Smooth muscle cell (in vitro differentiated cells): ENCODE data around the gene FSIP1. TPM values are rescaled to one million over a fixed set of nuclear protein-coding genes. Genes with fewer than 3 reads are reported as not detected.

Experiments
- DNase-seq: peaks from one replicate; lab custom pipeline; 2025; ENCODE audit not compliant: unreplicated experiment; lab: John Stamatoyannopoulos, UW
- H2AFZ ChIP-seq: fragments of 200-600 bp; sonication (generic); 2 replicates; pipeline ENCODE4 v1.6.0; 2016; ENCODE audit warnings: antibody characterized with exemption, low read depth, mild to moderate bottlenecking
- H3F3A ChIP-seq: fragments of 200-600 bp; sonication (generic); 2 replicates; pipeline ENCODE4 v1.6.0; 2017; ENCODE audit warnings: antibody characterized with exemption, low read depth
- H3K27ac ChIP-seq: fragments of 200-600 bp; sonication (generic); 2 replicates; pipeline ENCODE4 v1.5.1; 2016; ENCODE audit warnings: low read depth, mild to moderate bottlenecking
- H3K27me3 ChIP-seq: fragments of 200-600 bp; sonication (generic); 2 replicates; pipeline ENCODE4 v1.6.1; 2016; ENCODE audit warnings: low read depth, mild to moderate bottlenecking
- H3K36me3 ChIP-seq: fragments of 200-600 bp; sonication (generic); 2 replicates; pipeline ENCODE4 v1.5.1; 2016; ENCODE audit warnings: low read depth
- H3K4me1 ChIP-seq: fragments of 200-600 bp; sonication (generic); 2 replicates; pipeline ENCODE4 v1.5.1; 2016; ENCODE audit warnings: low read depth
- H3K4me2 ChIP-seq: fragments of 200-600 bp; sonication (generic); 2 replicates; pipeline ENCODE4 v1.6.0; 2016; ENCODE audit warnings: mild to moderate bottlenecking
- H3K4me3 ChIP-seq: fragments of 200-600 bp; sonication (generic); 2 replicates; pipeline ENCODE4 v1.5.1; 2016; ENCODE audit warnings: mild to moderate bottlenecking
- H3K79me2 ChIP-seq: fragments of 200-600 bp; sonication (generic); 2 replicates; pipeline ENCODE4 v1.6.0; 2016; ENCODE audit warnings: low read depth, mild to moderate bottlenecking
- H3K9ac ChIP-seq: fragments of 200-600 bp; sonication (generic); 2 replicates; pipeline ENCODE4 v1.6.0; 2016; ENCODE audit warnings: low read depth
- H3K9me3 ChIP-seq: fragments of 200-600 bp; sonication (generic); replicated peaks from 2 replicates; pipeline ENCODE4 v1.5.1; 2016; ENCODE audit warnings: low read depth
- H4K20me1 ChIP-seq: fragments of 200-600 bp; sonication (generic); 2 replicates; pipeline ENCODE4 v1.6.0; 2016; ENCODE audit warnings: low read depth
- CTCF ChIP-seq: fragments of 200-600 bp; sonication (generic); IDR thresholded peaks from 2 replicates; pipeline ENCODE4 v1.5.1; 2017; ENCODE audit warnings: borderline replicate concordance, mild to moderate bottlenecking, antibody characterized with exemption; ENCODE audit not compliant: insufficient read depth, poor library complexity, severe bottlenecking
- WGBS: methylation state at CpG from one replicate; pipeline ENCODE4 v1.1.7; 2016; ENCODE audit warnings: low lambda C conversion rate; 5-methylcytosine and 5-hydroxymethylcytosine counted together
- polyA plus RNA-seq: library from polyadenylated mRNA; unstranded; fragments of >200 nt; fragmentation: Nextera tagmentation; extraction: Ambion mirVana; gene quantifications from 2 replicates; pipeline ENCODE4 v1.2.1, GENCODE V29; 2016
- total RNA-seq: library from RNA; depleted of rRNA; stranded (reverse); fragments of >200 nt; gene quantifications from 2 replicates; pipeline ENCODE4 v1.2.3, GENCODE V29; 2014

FSIP1 gene
- total and polyA plus RNA-seq, 2 experiments from 2014 or later, result 0.13 to 0.43 TPM

- H3K9ac ChIP-seq, result peak overlapping the region; percentile 85
- H3K9me3 ChIP-seq, result no peaks in the 10 kb centered on the region
- 1% methylated on average over 18 of the region's 18 CpGs for WGBS
- H3K27ac ChIP-seq, result peak overlapping the region; percentile 96
- H2AFZ ChIP-seq, result no peak overlapping the region
- peaks cover 30% of the 10 kb centered on the region for H3F3A ChIP-seq
- DNase-seq, result peak; percentile 27
- H3K79me2 ChIP-seq, result peaks cover 36% of the 10 kb centered on the region
- H3K4me3 ChIP-seq, result peak overlapping the region; percentile 63
- H3K36me3 ChIP-seq, result peaks cover 7% of the 10 kb centered on the region
- TF ChIP-seq CTCF, result no peak
- no peaks in the 10 kb centered on the region for H3K27me3 ChIP-seq
- H3K4me2 ChIP-seq, result peak overlapping the region; percentile 92
- H3K4me1 ChIP-seq, result peaks cover 9% of the 10 kb centered on the region
- H4K20me1 ChIP-seq, result peaks cover 36% of the 10 kb centered on the region
Measured at GRCh38 chr15:39579487-39580116, 203.0 kb downstream of the FSIP1 start.

- peaks cover under 1% of the 10 kb centered on the region for H3K36me3 ChIP-seq
- H3K9ac ChIP-seq, result peak overlapping the region; percentile 85
- peaks cover 30% of the 10 kb centered on the region for H3K79me2 ChIP-seq
- no peak overlapping the region for H2AFZ ChIP-seq
- H3F3A ChIP-seq, result peaks cover 24% of the 10 kb centered on the region
- H3K4me2 ChIP-seq, result peak overlapping the region; percentile 92
- TF ChIP-seq CTCF, result no peak
- H3K27ac ChIP-seq, result peak overlapping the region; percentile 96
- no peaks in the 10 kb centered on the region for H3K27me3 ChIP-seq
- H3K4me3 ChIP-seq, result peak overlapping the region; percentile 63
- H3K9me3 ChIP-seq, result no peaks in the 10 kb centered on the region
- 66% methylated on average over 5 of the region's 5 CpGs for WGBS
- peaks cover 30% of the 10 kb centered on the region for H4K20me1 ChIP-seq
- no peak for DNase-seq
- peaks cover 9% of the 10 kb centered on the region for H3K4me1 ChIP-seq
Measured at GRCh38 chr15:39578851-39579486, 203.7 kb downstream of the FSIP1 start.

DNA sequence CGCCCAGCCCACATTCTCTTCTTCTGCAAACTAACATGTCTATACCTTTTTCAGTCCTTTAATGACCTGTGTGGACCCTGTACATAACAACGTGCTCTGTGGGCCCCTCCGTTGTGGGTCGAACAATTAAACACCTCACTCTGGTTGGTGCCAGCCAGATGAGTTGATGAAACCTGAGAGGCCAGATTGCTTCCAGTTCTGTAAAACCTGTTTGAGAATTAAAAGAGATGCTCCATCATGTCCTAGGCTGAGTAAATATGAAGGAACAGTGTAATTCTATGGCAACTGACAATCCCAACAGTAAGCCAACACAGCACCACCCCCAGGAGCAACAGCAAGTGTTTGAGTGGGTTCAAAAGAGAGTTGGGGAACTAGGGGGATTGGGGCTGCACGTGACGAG is 207.5 kb downstream of the FSIP1 start:
- Histone ChIP-seq H2AFZ (no peak overlapping the region), H3K9me3 (no peaks in the 10 kb centered on the region), H3K4me1 (peaks cover 22% of the 10 kb centered on the region), H3K79me2 (no peaks in the 10 kb centered on the region), H3F3A (peaks cover 20% of the 10 kb centered on the region), H3K9ac (no peak overlapping the region), H3K27me3 (no peaks in the 10 kb centered on the region), H3K4me3 (no peak overlapping the region), H4K20me1 (no peaks in the 10 kb centered on the region), H3K4me2 (no peak overlapping the region), H3K36me3 (no peaks in the 10 kb centered on the region), H3K27ac (no peak overlapping the region)
- no peak for TF ChIP-seq CTCF
- no peak for DNase-seq
- 96% methylated on average over 6 of the region's 6 CpGs for WGBS
